T1000 (cell line): ENCODE data around the gene FABP3.

Experiments
- DNase-seq: peaks from one replicate; lab custom pipeline; 2025; ENCODE audit warnings: mixed read lengths; lab: John Stamatoyannopoulos, UW

FABP3 gene

GRCh38 chr1:31373056-31373896 lies at the start of gene FABP3:
Gene FABP3, minus strand, starts transcription at chr1:31373076. Its CDS starts 62 bp downstream, at chr1:31373014.
- DNase-seq = peak; percentile 47

DNA sequence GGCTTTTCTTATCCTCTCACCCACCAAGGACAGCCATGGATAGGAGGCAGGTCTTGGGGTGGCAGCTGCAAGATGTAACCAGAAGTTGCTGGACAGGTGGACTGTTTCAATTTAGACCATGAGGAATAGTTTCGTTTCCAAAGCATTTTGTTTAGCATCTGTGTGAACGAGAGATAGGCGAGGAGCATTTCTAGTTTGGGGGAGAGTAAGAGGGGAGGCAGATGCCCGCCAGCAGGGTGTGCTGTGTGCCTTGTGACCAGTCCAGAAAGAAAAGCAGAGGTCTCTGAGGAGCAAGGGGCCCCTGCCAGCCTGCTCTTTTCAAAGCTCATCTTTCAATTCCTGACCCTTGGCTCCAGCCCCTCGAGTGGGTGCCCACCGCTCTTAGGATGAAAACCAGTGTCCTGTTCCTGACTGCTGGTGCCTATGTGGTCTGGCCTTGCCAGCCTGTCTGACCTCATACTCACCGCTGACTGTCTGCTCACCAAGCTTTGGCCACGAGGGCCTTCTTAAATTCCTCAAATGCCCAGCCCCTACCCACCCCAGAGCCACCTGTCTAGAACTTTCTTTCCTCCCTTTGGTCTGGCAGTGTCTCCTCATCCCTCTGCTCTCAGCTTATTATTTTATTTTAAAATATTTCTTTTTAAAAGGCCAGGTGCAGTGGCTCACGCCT lies 48.6 kb upstream of the FABP3 start:
- no peak for DNase-seq

DNA sequence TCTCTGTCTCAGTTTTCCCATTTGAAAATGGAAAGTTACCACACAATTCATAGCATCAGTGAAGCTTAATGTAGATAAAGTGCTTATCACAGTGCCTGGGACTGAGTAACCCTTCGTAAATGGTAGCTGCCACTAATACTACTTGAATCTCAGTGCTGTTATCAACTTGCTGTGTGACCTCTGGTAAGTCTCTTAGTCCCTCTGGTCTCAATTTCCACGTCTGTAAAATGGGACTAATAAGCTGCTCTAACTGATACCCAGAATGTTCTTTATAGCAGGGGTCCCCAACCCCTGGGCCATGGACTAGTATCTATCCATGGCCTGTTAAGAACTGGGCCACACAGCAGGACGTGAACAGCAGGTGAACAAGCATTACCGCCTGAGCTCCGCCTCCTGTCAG lies 47.8 kb upstream of the FABP3 start:
- no peak for DNase-seq

GRCh38 chr1:31418626-31419323 lies 45.9 kb upstream of the FABP3 start:
- DNase-seq = no peak

- no peak for DNase-seq
These were observed 44.3 kb upstream of the FABP3 start for GRCh38 chr1:31417148-31417547.

DNA sequence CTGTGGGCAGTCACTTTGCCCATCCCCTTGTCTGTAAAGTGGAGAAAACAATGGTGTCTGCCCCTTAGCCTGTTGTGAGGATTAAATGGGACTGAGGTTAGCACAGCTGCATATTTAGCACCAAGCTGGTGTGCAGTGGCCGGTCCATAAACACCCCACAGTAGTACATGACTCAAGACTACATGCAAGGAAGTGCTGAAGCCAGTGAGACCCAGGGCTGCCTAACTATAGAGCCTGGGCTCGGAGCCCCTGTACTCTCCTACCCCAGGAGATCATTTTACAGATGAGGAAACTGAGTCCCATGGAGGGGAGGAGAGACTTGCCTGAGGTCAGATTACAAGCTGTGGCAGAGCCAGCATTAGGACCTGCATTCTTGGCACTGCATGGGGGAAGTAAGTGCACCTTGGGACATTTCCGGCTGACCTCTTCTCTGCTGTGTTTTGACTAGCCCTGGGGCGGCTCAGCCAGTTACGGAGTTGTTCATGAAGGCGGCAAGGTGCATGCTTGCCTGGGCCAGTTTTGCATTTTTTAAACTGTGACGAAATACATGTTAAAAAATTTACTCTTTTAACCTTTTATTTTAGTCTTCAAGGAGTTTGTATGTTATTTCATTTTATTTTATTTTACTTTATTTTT lies 43.3 kb upstream of the FABP3 start:
- DNase-seq = no peak

GRCh38 chr1:31415658-31416057 lies 42.8 kb upstream of the FABP3 start:
- DNase-seq = no peak

- DNase-seq = no peak
These were observed 42.1 kb upstream of the FABP3 start for GRCh38 chr1:31414980-31415370.

DNA sequence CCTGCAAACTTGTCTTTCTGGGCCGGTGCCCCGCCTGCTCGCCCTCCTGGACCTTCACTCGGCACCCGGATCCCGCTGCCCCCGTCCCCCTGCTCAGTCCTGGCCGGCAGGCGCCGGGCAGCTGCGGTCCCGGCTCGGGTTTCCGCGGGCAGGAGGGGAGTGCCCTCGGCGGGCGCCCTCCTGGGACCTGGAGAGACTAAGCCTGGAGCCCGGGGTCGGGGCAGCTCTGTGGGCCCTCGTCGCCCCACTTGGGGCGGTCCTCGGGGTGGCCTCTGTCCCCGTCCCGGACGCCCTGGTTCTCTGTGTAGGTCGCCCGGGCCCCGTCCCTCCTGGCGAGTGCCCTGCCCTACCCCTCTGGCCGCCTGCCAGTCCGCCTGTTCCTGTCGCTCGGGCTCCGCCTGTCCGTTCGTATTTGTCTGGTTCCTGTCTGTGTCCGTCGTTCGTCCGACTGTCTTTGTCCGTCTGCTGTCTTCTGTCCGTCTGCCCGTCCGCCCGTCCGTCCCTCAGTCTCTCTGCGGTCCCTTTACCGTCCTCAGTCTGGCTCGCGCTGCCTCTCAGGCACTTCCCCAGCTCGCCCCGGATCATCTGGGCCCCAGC lies 40.6 kb upstream of the FABP3 start:
- peak; percentile 17 for DNase-seq

- DNase-seq = no peak
These were observed 40.0 kb upstream of the FABP3 start, which contains the start of gene SERINC2 for GRCh38 chr1:31412732-31413404. Gene SERINC2, plus strand, starts transcription at chr1:31413213. Its CDS starts 53 bp downstream, at chr1:31413266.

DNA sequence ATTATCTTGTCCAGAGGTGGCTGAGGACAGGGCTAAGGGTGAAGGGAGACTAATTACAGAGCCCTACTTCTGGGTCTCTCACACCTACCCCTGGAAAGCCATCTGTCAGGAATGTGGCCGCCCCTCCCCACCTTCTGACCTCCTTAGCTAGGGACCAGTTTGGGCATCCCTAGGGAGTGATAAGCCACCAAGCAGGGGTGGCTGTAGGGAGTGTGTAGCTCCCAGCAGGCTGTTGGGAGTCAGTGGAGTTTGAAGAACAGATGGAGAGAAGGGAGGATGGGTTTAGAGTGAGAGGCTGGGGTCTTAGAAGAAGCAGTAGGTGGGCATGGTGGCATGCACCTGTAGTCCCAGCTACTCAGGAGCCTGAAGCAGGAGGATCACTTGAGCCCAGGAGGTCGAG lies 39.3 kb upstream of the FABP3 start:
- no peak for DNase-seq

GRCh38 chr1:31410871-31411270 lies 38.0 kb upstream of the FABP3 start:
- no peak for DNase-seq

DNA sequence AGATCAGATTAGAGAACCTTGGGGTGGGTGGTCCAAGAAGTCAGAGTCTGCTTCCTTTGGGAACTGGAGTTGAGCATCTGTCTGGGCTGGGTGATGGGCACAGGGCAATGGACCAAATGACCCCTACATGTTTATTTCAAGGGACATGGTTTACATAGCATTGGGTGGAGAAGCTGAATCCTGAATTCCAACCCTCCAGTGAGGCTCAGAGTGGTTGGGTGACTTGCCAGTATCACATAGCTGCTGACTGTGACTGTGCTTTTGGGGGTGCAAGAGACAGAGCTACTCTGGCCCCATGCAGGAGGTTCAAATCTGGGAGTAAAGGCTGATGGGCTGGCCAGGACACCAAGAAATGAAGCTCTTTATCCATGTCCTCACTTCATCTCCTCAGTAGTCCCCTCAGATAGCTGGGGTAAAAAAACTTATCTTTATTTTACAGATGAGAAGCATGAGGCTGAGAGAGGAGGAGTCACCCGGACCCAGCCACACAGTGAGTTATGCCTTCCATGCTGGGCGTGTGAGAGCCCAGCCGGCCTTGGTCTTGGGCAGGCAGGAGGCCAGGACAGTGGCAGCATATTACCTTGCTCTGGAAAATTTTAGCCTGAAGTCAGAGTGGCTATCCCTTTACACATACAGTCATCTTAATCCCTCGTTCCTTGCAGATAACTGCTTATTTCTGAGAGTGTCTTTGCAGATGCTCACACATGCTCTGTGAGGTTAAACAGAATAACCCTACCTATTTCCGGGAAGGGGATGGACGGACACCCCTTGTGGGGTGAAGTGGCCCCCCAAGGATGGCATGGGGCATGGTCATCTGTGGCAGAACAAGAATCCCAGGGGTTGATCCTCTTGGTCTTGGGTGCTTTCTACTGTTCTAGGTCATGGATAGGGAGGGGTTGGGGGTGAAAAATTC lies 37.3 kb upstream of the FABP3 start:
- no peak for DNase-seq

- DNase-seq = no peak
These were observed 36.0 kb upstream of the FABP3 start for GRCh38 chr1:31408788-31409318.

GRCh38 chr1:31407029-31407626 lies 34.3 kb upstream of the FABP3 start:
- no peak for DNase-seq

DNA sequence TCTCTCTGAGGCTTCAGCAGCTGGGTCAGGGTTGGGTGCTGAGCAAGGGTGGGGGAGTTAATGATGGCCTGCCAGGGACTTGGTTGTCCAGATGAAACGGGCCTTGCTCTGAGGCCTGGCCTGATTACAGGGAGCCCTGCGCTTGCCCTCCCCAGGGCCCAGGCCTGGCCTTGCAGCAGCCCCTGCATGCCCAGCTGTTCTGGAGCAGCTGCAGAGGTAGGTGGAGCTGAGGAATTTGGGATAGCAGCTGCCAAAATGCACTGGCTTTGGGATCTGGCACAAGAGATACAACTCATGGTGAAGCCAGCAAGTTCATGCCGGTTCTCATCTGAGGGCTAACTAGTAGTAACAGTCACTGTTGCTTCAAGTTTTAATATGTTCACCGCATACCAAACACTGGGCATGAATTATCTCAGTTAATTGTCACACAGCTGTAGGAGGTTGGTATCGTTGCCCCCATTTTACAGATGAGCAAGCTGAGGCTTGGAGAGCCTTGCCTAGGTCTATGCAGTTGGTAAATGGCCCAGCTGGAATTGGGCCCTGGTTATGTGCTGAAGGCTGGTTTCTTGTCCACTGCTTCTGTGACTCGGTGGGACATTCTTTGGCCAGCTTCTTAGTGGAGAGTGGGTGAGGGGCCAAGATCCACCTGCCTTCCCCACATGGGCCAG lies 32.8 kb upstream of the FABP3 start:
- DNase-seq = no peak

DNA sequence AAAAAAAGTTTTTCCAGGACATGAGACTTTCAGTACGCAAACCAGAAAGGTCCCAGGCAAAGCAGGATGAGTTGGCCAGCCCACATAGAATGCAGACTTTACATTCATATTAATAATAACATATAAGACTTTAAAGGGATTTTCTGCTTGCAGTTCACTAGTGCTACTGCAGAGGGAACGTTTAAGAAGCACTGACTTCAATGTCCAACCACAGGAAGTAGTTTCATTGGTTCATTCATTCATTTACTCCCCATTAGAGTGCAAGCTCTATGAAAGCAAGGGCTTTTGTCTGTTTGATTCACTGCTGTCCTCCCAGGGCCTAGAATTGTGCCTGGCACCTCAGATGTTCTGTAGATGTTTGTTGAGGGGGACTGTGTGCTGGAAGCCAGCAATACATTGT lies 28.4 kb upstream of the FABP3 start:
- no peak for DNase-seq

- DNase-seq = no peak
These were observed 27.5 kb upstream of the FABP3 start for GRCh38 chr1:31400393-31400792.

- no peak for DNase-seq
These were observed 27.1 kb upstream of the FABP3 start for GRCh38 chr1:31399976-31400375.
